ENCODE results near the gene MYRIP. TPM values are rescaled to one million over a fixed set of nuclear protein-coding genes. Genes with fewer than 3 reads are reported as not detected.

The MYRIP gene
- total RNA-seq, 4 donors from 2014 or later: 3.5 to 31.1 (median 12.1) TPM

DNA sequence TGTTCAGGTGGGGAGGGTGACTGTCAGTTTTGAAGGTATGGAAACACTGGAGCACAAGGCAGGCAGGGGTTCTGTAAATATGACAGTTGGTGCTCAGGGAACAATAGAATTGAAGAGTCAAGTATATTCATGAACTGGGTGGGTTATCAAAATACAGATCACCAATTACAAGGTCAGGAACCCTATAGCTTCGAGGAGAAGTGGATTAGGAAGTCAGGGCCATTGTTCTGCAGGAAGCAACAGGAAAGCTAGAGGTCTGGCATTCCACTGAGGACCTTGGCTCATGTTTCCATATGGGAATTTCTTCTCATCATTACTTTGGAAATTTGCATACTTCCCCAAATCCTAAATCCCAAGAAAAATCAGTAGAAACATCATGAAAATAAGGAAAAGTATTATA is 125.9 kb downstream of the MYRIP start:
- Histone ChIP-seq H3K9me3 (no peaks in the 10 kb centered on the region), H3K27me3 (no peaks in the 10 kb centered on the region), H3K36me3 (no peaks in the 10 kb centered on the region), H3K4me3 (no peak overlapping the region), H3K27ac (no peak overlapping the region), H3K4me1 (no peaks in the 10 kb centered on the region)
- intact Hi-C loops (cut with DNase I; ENCODE audit: low total_unique reads): no loop called here
- DNase-seq: no peak
- TF ChIP-seq, protein P1, sequence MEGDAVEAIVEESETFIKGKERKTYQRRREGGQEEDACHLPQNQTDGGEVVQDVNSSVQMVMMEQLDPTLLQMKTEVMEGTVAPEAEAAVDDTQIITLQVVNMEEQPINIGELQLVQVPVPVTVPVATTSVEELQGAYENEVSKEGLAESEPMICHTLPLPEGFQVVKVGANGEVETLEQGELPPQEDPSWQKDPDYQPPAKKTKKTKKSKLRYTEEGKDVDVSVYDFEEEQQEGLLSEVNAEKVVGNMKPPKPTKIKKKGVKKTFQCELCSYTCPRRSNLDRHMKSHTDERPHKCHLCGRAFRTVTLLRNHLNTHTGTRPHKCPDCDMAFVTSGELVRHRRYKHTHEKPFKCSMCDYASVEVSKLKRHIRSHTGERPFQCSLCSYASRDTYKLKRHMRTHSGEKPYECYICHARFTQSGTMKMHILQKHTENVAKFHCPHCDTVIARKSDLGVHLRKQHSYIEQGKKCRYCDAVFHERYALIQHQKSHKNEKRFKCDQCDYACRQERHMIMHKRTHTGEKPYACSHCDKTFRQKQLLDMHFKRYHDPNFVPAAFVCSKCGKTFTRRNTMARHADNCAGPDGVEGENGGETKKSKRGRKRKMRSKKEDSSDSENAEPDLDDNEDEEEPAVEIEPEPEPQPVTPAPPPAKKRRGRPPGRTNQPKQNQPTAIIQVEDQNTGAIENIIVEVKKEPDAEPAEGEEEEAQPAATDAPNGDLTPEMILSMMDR (IDR thresholded peaks at IDR 0.05): no peak
- no peak for TF ChIP-seq POLR2A (IDR thresholded peaks at IDR 0.05)

DNA sequence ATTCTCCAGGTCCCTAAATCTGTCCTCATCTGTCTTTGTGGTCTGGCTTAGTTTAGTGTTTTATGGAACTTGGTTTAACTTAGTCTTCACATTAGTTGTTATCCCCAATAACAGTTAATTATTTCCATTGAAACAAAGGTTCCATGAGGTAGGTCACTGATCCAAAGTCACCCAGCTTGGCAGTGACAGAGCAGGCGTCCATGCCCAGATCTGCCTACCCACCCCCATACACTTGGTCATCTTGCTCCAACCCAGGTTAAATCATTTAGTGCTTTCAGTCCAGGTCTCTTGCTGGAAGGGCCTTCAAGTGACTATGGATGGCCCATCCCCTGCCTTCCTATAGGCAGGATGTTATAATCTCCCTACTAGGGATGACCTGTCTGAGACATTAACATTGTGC is 127.4 kb downstream of the MYRIP start:
- Histone ChIP-seq H3K36me3 (no peaks in the 10 kb centered on the region), H3K4me1 (no peaks in the 10 kb centered on the region), H3K9me3 (no peaks in the 10 kb centered on the region), H3K4me3 (no peak overlapping the region), H3K27me3 (no peaks in the 10 kb centered on the region), H3K27ac (no peak overlapping the region)
- intact Hi-C loops (cut with DNase I; ENCODE audit: low total_unique reads): no loop called here
- no peak for TF ChIP-seq POLR2A (IDR thresholded peaks at IDR 0.05)
- TF ChIP-seq, protein P1 (IDR thresholded peaks at IDR 0.05): no peak
- DNase-seq: no peak

DNA sequence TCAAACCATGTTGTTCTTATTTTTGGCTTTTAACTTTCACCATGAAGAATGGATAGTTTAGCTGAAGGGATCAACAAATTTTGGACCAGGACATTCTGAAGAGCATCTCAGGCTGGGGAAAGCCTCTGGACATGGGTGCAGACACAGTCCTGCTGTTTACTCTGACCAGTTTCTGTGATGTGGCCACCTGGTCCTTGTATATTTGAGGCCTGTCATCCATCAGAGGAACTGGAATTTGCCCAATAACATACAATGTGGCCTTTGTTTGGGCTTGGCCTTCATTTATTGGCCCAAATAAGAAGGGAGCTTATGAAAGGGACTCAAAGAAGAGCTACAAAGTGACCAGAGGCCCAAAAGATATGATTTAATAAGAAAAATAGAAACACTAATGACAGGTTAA is 127.9 kb downstream of the MYRIP start:
- TF ChIP-seq, protein P1 (IDR thresholded peaks at IDR 0.05): no peak
- no peak for TF ChIP-seq POLR2A (IDR thresholded peaks at IDR 0.05)
- H3K27me3 ChIP-seq: no peaks in the 10 kb centered on the region
- H3K4me1 ChIP-seq: no peaks in the 10 kb centered on the region
- H3K36me3 ChIP-seq: no peaks in the 10 kb centered on the region
- no peak overlapping the region for H3K27ac ChIP-seq
- H3K4me3 ChIP-seq: no peak overlapping the region
- DNase-seq: no peak
- H3K9me3 ChIP-seq: no peaks in the 10 kb centered on the region
- intact Hi-C loops (cut with DNase I; ENCODE audit: low total_unique reads): no loop called here

DNA sequence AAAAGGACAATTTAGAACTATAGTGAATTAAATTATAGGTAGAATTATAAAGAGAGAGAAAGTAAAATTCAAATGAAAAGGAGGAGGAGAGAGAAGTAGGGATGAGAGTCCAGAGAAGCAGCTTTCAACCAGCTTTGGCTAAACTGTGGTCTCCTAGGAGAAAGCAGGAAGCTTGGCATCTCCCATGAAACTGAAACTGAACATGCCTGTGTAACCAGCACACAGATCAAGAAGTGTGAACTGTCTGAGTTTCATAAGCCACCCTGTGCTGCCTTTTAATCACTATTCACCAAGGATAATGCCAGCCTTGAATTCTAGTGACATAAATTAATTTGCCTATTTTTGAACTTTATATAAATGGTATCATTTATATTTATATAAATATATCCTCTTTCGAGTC is 128.5 kb downstream of the MYRIP start:
- Histone ChIP-seq H3K27ac (no peak overlapping the region), H3K27me3 (no peaks in the 10 kb centered on the region), H3K9me3 (no peaks in the 10 kb centered on the region), H3K36me3 (no peaks in the 10 kb centered on the region), H3K4me3 (no peak overlapping the region), H3K4me1 (no peaks in the 10 kb centered on the region)
- TF ChIP-seq POLR2A (IDR thresholded peaks at IDR 0.05): no peak
- TF ChIP-seq, protein P1 (IDR thresholded peaks at IDR 0.05): no peak
- intact Hi-C loops (cut with DNase I; ENCODE audit: low total_unique reads): no loop called here
- no peak for DNase-seq

DNA sequence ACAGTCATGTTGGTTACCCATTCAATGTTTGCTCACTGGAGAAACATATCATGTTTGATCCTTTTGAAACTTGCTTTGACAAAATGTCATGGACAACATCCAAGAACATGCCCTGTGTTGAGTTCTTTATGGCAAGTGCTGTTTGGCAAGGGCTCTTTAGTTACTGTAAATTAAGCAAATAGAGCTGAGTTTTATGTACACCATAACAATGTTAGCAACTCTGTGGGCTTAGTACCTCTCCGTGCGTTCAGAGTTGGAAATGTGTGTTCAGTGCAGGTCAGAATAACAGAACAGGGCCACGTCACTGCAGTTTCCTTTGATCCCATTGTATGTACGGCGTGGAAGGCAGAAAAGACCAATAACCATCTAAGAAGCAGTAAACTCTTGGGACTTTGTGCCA is 132.5 kb downstream of the MYRIP start:
- Histone ChIP-seq H3K27ac (no peak overlapping the region), H3K9me3 (no peaks in the 10 kb centered on the region), H3K27me3 (no peaks in the 10 kb centered on the region), H3K4me3 (no peak overlapping the region), H3K4me1 (no peaks in the 10 kb centered on the region), H3K36me3 (no peaks in the 10 kb centered on the region)
- DNase-seq: no peak
- TF ChIP-seq POLR2A (IDR thresholded peaks at IDR 0.05): no peak
- TF ChIP-seq, protein P1 (IDR thresholded peaks at IDR 0.05): no peak
- intact Hi-C loops (cut with DNase I; ENCODE audit: low total_unique reads): no loop called here

Data from uterus (tissue), 4 donors.